CD4-positive, CD25-positive, alpha-beta regulatory T cell (primary cell): ENCODE results near the gene NTRK3. TPM values are rescaled to one million over a fixed set of nuclear protein-coding genes. Genes with fewer than 3 reads are reported as not detected.

Source experiments
- ATAC-seq, 2 donors: fragments of 150-1000 bp; cut with Tn5 transposase; one replicate each; pipeline ENCODE4 v1.10.0; 2021; ENCODE audit warnings: low read depth in 2 of 2, moderate number of reproducible peaks in 2 of 2, moderate library complexity in 1 of 2
- DNase-seq, 3 donors: peaks; one replicate each; pipeline versions ENCODE4 v3.0.0 to v3.0.0-alpha.2; 2012 to 2022; ENCODE audit warnings: mixed read lengths in 1 of 3
- H3K27ac ChIP-seq: one replicate; pipeline ENCODE4 v1.7.0; 2013; ENCODE audit warnings: mild to moderate bottlenecking, low read length; ENCODE audit not compliant: insufficient read depth, poor library complexity, severe bottlenecking
- H3K27me3 ChIP-seq: one replicate; pipeline ENCODE4 v1.7.0; 2013; ENCODE audit warnings: low read length; ENCODE audit not compliant: control insufficient read depth, insufficient read depth
- H3K36me3 ChIP-seq: one replicate; pipeline ENCODE4 v1.7.0; 2013; ENCODE audit warnings: mild to moderate bottlenecking, low read length, moderate library complexity; ENCODE audit not compliant: control insufficient read depth, insufficient read depth
- H3K4me1 ChIP-seq: 2 replicates; pipeline ENCODE4 v1.7.0; 2013; ENCODE audit warnings: mild to moderate bottlenecking, low read length; ENCODE audit not compliant: insufficient read depth, control insufficient read depth, poor library complexity, severe bottlenecking
- H3K4me3 ChIP-seq: one replicate; pipeline ENCODE4 v1.7.0; 2013; ENCODE audit warnings: low read depth, mild to moderate bottlenecking, low read length, moderate library complexity
- H3K9me3 ChIP-seq, 2 experiments: 1 replicate in 1 of 2; 2 replicates in 1 of 2; pipeline ENCODE4 v1.7.0; 2013; ENCODE audit warnings: low read length in 2 of 2, mild to moderate bottlenecking in 1 of 2, moderate library complexity in 1 of 2; ENCODE audit not compliant: control insufficient read depth in 2 of 2
- H3K27ac Mint-ChIP-seq, 3 donors: one replicate each; pipeline ENCODE4 v1.8.0; 2020 to 2022; ENCODE audit warnings: mild to moderate bottlenecking in 3 of 3, mixed read lengths in 3 of 3, moderate library complexity in 2 of 3
- H3K27me3 Mint-ChIP-seq: one replicate; pipeline ENCODE4 v1.8.0; 2022; ENCODE audit warnings: mild to moderate bottlenecking, mixed read lengths
- H3K36me3 Mint-ChIP-seq: one replicate; pipeline ENCODE4 v1.8.0; 2020; ENCODE audit warnings: mixed read lengths
- H3K4me1 Mint-ChIP-seq, 4 donors: one replicate each; pipeline ENCODE4 v1.8.0; 2020 to 2022; ENCODE audit warnings: mixed read lengths in 4 of 4, mild to moderate bottlenecking in 1 of 4
- H3K4me3 Mint-ChIP-seq, 4 donors: one replicate each; pipeline ENCODE4 v1.8.0; 2020 to 2022; ENCODE audit warnings: mild to moderate bottlenecking in 4 of 4, mixed read lengths in 4 of 4, moderate library complexity in 3 of 4
- H3K9me3 Mint-ChIP-seq, 7 donors: one replicate each; pipeline ENCODE4 v1.8.0; 2020 to 2022; ENCODE audit warnings: mixed read lengths in 7 of 7, mild to moderate bottlenecking in 3 of 7, moderate library complexity in 2 of 7
- polyA plus RNA-seq, 4 donors: library from polyadenylated mRNA; unstranded; fragments of 300-500 nt; fragmentation: Illumina TruSeq; gene quantifications; one replicate each; pipeline ENCODE4 v1.2.3, GENCODE V29; 2021
- total RNA-seq: library from RNA; stranded (reverse); gene quantifications from one replicate; pipeline ENCODE4 v1.2.3, GENCODE V29; 2022

The NTRK3 gene
- total and polyA plus RNA-seq, 5 donors from 2014 or later, result not detected

GRCh38 chr15:87941606-87942005 lies 314.9 kb downstream of the NTRK3 start:
- H3K27me3 Mint-ChIP-seq, result no peaks in the 10 kb centered on the region
- Histone ChIP-seq H3K4me1 (no peaks in the 10 kb centered on the region), H3K9me3 (no peaks in the 10 kb centered on the region), H3K36me3 (no peaks in the 10 kb centered on the region), H3K27me3 (no peaks in the 10 kb centered on the region), H3K4me3 (no peak overlapping the region), H3K27ac (no peak overlapping the region)
- no peak overlapping the region for H3K27ac Mint-ChIP-seq
- DNase-seq (no peak), ATAC-seq (no peak)
- H3K4me1 Mint-ChIP-seq, result peaks cover 0 to 3% (median 0%) of the 10 kb centered on the region in 4 donors
- no peaks in the 10 kb centered on the region for H3K36me3 Mint-ChIP-seq
- no peak overlapping the region for H3K4me3 Mint-ChIP-seq
- peaks cover 0 to 2% (median 0%) of the 10 kb centered on the region in 7 donors for H3K9me3 Mint-ChIP-seq

GRCh38 chr15:87940768-87941167 lies 315.8 kb downstream of the NTRK3 start:
- Histone ChIP-seq H3K9me3 (no peaks in the 10 kb centered on the region), H3K27me3 (no peaks in the 10 kb centered on the region), H3K27ac (no peak overlapping the region), H3K4me3 (no peak overlapping the region), H3K36me3 (no peaks in the 10 kb centered on the region), H3K4me1 (no peaks in the 10 kb centered on the region)
- Mint-ChIP-seq H3K27me3 (no peaks in the 10 kb centered on the region), H3K4me1 (peaks cover 0 to 3% (median 0%) of the 10 kb centered on the region in 4 donors), H3K9me3 (peaks cover 0 to 2% (median 0%) of the 10 kb centered on the region in 7 donors), H3K4me3 (no peak overlapping the region), H3K36me3 (no peaks in the 10 kb centered on the region), H3K27ac (no peak overlapping the region)
- no peak for DNase-seq
- ATAC-seq, result no peak

- Mint-ChIP-seq H3K4me1 (peaks cover 0 to 3% (median 0%) of the 10 kb centered on the region in 4 donors), H3K27ac (no peak overlapping the region), H3K4me3 (no peak overlapping the region), H3K9me3 (peaks cover 0 to 2% (median 0%) of the 10 kb centered on the region in 7 donors), H3K36me3 (no peaks in the 10 kb centered on the region), H3K27me3 (no peaks in the 10 kb centered on the region)
- no peak overlapping the region for H3K4me3 ChIP-seq
- H3K36me3 ChIP-seq, result no peaks in the 10 kb centered on the region
- H3K27me3 ChIP-seq, result no peaks in the 10 kb centered on the region
- no peak for DNase-seq
- no peaks in the 10 kb centered on the region for H3K9me3 ChIP-seq
- ATAC-seq, result no peak
- no peak overlapping the region for H3K27ac ChIP-seq
- no peaks in the 10 kb centered on the region for H3K4me1 ChIP-seq
Measured at GRCh38 chr15:87939848-87940457, 316.6 kb downstream of the NTRK3 start.

- Histone ChIP-seq H3K4me1 (no peaks in the 10 kb centered on the region), H3K27ac (no peak overlapping the region), H3K9me3 (no peaks in the 10 kb centered on the region), H3K27me3 (no peaks in the 10 kb centered on the region), H3K36me3 (no peaks in the 10 kb centered on the region), H3K4me3 (no peak overlapping the region)
- ATAC-seq (no peak), DNase-seq (no peak)
- Mint-ChIP-seq H3K4me3 (no peak overlapping the region), H3K9me3 (peaks cover 0 to 3% (median 0%) of the 10 kb centered on the region in 7 donors), H3K27ac (no peak overlapping the region), H3K36me3 (no peaks in the 10 kb centered on the region), H3K27me3 (no peaks in the 10 kb centered on the region), H3K4me1 (peaks cover 0 to 3% (median 0%) of the 10 kb centered on the region in 4 donors)
Measured at GRCh38 chr15:87938031-87938430, 318.5 kb downstream of the NTRK3 start.

GRCh38 chr15:87935583-87935982 lies 321.0 kb downstream of the NTRK3 start:
- H3K4me1 Mint-ChIP-seq, result peaks cover 0 to 3% (median 0%) of the 10 kb centered on the region in 4 donors
- no peaks in the 10 kb centered on the region for H3K27me3 Mint-ChIP-seq
- H3K36me3 Mint-ChIP-seq, result no peaks in the 10 kb centered on the region
- DNase-seq (no peak), ATAC-seq (no peak)
- no peak overlapping the region for H3K4me3 ChIP-seq
- H3K9me3 Mint-ChIP-seq, result peaks cover 0 to 5% (median 0%) of the 10 kb centered on the region in 7 donors
- H3K27ac Mint-ChIP-seq, result no peak overlapping the region
- no peaks in the 10 kb centered on the region for H3K9me3 ChIP-seq
- no peaks in the 10 kb centered on the region for H3K36me3 ChIP-seq
- no peaks in the 10 kb centered on the region for H3K27me3 ChIP-seq
- no peaks in the 10 kb centered on the region for H3K4me1 ChIP-seq
- H3K27ac ChIP-seq, result no peak overlapping the region
- peak overlapping the region in 1 of 4 donors; percentile 1 for H3K4me3 Mint-ChIP-seq

- Histone ChIP-seq H3K9me3 (no peaks in the 10 kb centered on the region), H3K27me3 (no peaks in the 10 kb centered on the region), H3K4me3 (no peak overlapping the region), H3K36me3 (no peaks in the 10 kb centered on the region), H3K27ac (no peak overlapping the region), H3K4me1 (no peaks in the 10 kb centered on the region)
- no peak for DNase-seq
- no peak for ATAC-seq
- H3K27me3 Mint-ChIP-seq, result no peaks in the 10 kb centered on the region
- H3K36me3 Mint-ChIP-seq, result no peaks in the 10 kb centered on the region
- H3K27ac Mint-ChIP-seq, result no peak overlapping the region
- H3K4me1 Mint-ChIP-seq, result no peaks in the 10 kb centered on the region
- H3K9me3 Mint-ChIP-seq, result peaks cover 0 to 5% (median 0%) of the 10 kb centered on the region in 7 donors
- no peak overlapping the region for H3K4me3 Mint-ChIP-seq
Measured at GRCh38 chr15:87931584-87931983, 325.0 kb downstream of the NTRK3 start.

- ATAC-seq, result no peak
- no peaks in the 10 kb centered on the region for H3K36me3 Mint-ChIP-seq
- H3K27ac Mint-ChIP-seq, result no peak overlapping the region
Measured at GRCh38 chr15:87930457-87930856, 326.1 kb downstream of the NTRK3 start.

GRCh38 chr15:87929841-87930240 lies 326.7 kb downstream of the NTRK3 start:
- no peaks in the 10 kb centered on the region for H3K27me3 Mint-ChIP-seq
- no peak overlapping the region for H3K4me3 Mint-ChIP-seq
- DNase-seq, result no peak
- H3K4me1 Mint-ChIP-seq, result no peaks in the 10 kb centered on the region
- Histone ChIP-seq H3K36me3 (no peaks in the 10 kb centered on the region), H3K4me1 (no peaks in the 10 kb centered on the region), H3K27ac (no peak overlapping the region), H3K4me3 (no peak overlapping the region), H3K27me3 (no peaks in the 10 kb centered on the region), H3K9me3 (no peaks in the 10 kb centered on the region)
- H3K36me3 Mint-ChIP-seq, result no peaks in the 10 kb centered on the region
- ATAC-seq, result no peak
- H3K9me3 Mint-ChIP-seq, result peaks cover 0 to 5% (median 0%) of the 10 kb centered on the region in 7 donors
- no peak overlapping the region for H3K27ac Mint-ChIP-seq

More at GRCh38 chr15:87930457-87930856, 326.1 kb downstream of the NTRK3 start:
- Histone ChIP-seq H3K9me3 (no peaks in the 10 kb centered on the region), H3K4me3 (no peak overlapping the region), H3K27me3 (no peaks in the 10 kb centered on the region), H3K36me3 (no peaks in the 10 kb centered on the region), H3K27ac (no peak overlapping the region), H3K4me1 (no peaks in the 10 kb centered on the region)
- H3K4me3 Mint-ChIP-seq, result no peak overlapping the region
- DNase-seq, result no peak
- H3K9me3 Mint-ChIP-seq, result peaks cover 0 to 5% (median 0%) of the 10 kb centered on the region in 7 donors
- no peaks in the 10 kb centered on the region for H3K27me3 Mint-ChIP-seq
- no peaks in the 10 kb centered on the region for H3K4me1 Mint-ChIP-seq
